Natural killer cell (primary cell): ENCODE data around the gene HAUS7. TPM values are rescaled to one million over a fixed set of nuclear protein-coding genes. Genes with fewer than 3 reads are reported as not detected.

Experiments used
- ATAC-seq, 3 donors: fragments of 150-1000 bp in 2 of 3; fragments of 200-7000 bp in 1 of 3; cut with Tn5 transposase; 1 replicate in 1 of 3; 2 replicates in 2 of 3; pipeline ENCODE4 v1.10.0; 2021; ENCODE audit warnings: mild to moderate bottlenecking in 2 of 3, moderate library complexity in 2 of 3
- DNase-seq, 2 donors: peaks; one replicate each; pipeline versions ENCODE4 v3.0.0 to v3.0.0-alpha.2; 2013 to 2021; ENCODE audit warnings: mixed read lengths in 1 of 2
- H3K27ac ChIP-seq: one replicate; pipeline ENCODE4 v1.5.1; 2013; ENCODE audit warnings: mild to moderate bottlenecking, low read length
- H3K27me3 ChIP-seq: one replicate; pipeline ENCODE4 v1.6.1; 2013; ENCODE audit warnings: low read length; ENCODE audit not compliant: control insufficient read depth, insufficient read depth
- H3K36me3 ChIP-seq: one replicate; pipeline ENCODE4 v1.6.1; 2013; ENCODE audit warnings: low read length; ENCODE audit not compliant: control insufficient read depth, insufficient read depth
- H3K4me1 ChIP-seq: one replicate; pipeline ENCODE4 v1.6.1; 2013; ENCODE audit warnings: low read length; ENCODE audit not compliant: control insufficient read depth, insufficient read depth
- H3K4me3 ChIP-seq: one replicate; pipeline ENCODE4 v1.5.1; 2013; ENCODE audit warnings: low read length
- H3K9me3 ChIP-seq: one replicate; pipeline ENCODE4 v1.6.1; 2013; ENCODE audit warnings: low read length; ENCODE audit not compliant: control insufficient read depth, insufficient read depth
- H3K27ac Mint-ChIP-seq, 2 donors: one replicate each; pipeline ENCODE4 v1.8.0; 2022; ENCODE audit warnings: mild to moderate bottlenecking in 2 of 2, mixed read lengths in 2 of 2, moderate library complexity in 1 of 2
- H3K27me3 Mint-ChIP-seq, 2 donors: one replicate each; pipeline ENCODE4 v1.8.0; 2022; ENCODE audit warnings: low read depth in 2 of 2, mixed read lengths in 2 of 2
- H3K36me3 Mint-ChIP-seq: one replicate; pipeline ENCODE4 v1.8.0; 2022; ENCODE audit warnings: mixed read lengths
- H3K4me1 Mint-ChIP-seq, 2 donors: one replicate each; pipeline ENCODE4 v1.8.0; 2022; ENCODE audit warnings: mixed read lengths in 2 of 2
- H3K4me3 Mint-ChIP-seq: one replicate; pipeline ENCODE4 v1.8.0; 2022; ENCODE audit warnings: mild to moderate bottlenecking, moderate library complexity, mixed read lengths
- H3K9me3 Mint-ChIP-seq, 2 donors: one replicate each; pipeline ENCODE4 v1.8.0; 2022; ENCODE audit warnings: mixed read lengths in 2 of 2
- CTCF ChIP-seq: fragments of 200-600 bp; IDR thresholded peaks from one replicate; pipeline ENCODE4 v1.8.0; 2022; ENCODE audit warnings: antibody characterized with exemption
- WGBS: methylation state at CpG from one replicate; pipeline ENCODE4 v1.1.7; 2013; ENCODE audit warnings: missing lambda C conversion rate; ENCODE audit not compliant: insufficient coverage; 5-methylcytosine and 5-hydroxymethylcytosine counted together
- intact Hi-C: fragments of 100-400 bp; cut with micrococcal nuclease; formaldehyde crosslinking; loops from one replicate; pipeline ENCODE4 v1.14.2; 2022
- total RNA-seq, 4 donors: library from RNA; stranded (reverse); fragments of 120-200 nt in 1 of 4; gene quantifications; one replicate each; pipeline versions ENCODE4 v1.2.3 to v1.2.4, GENCODE V29; 2013 to 2022

Gene HAUS7
- 10 to 100 TPM; 27.4 to 33.1 (median 31.9) TPM for total RNA-seq
- 18.0 TPM for total RNA-seq (2013)

- peak within 1 kb of the TSS; percentile 45 for H3K27ac ChIP-seq
- intact Hi-C loops, result loop anchor here (5.0 kb wide), 1 partner anchor 37 kb away; no protein-coding TSS in a partner anchor
- Mint-ChIP-seq H3K4me3 (peak within 1 kb of the TSS; percentile 86), H3K4me1 (peaks cover 0 to 7% of the 10 kb centered on the region in 2 donors), H3K9me3 (no peaks in the 10 kb centered on the region), H3K27ac (peak within 1 kb of the TSS; percentile 45 to 66), H3K27me3 (no peaks in the 10 kb centered on the region), H3K36me3 (no peaks in the 10 kb centered on the region)
- peak within 1 kb of the TSS; percentile 69 for H3K4me3 ChIP-seq
- H3K4me1 ChIP-seq, result peaks cover 34% of the 10 kb centered on the region
- H3K27me3 ChIP-seq, result no peaks in the 10 kb centered on the region
- H3K9me3 ChIP-seq, result no peaks in the 10 kb centered on the region
- peak; percentile 76 to 93 for DNase-seq
- no peaks in the 10 kb centered on the region for H3K36me3 ChIP-seq
- TF ChIP-seq CTCF, result peak; percentile 43
- ATAC-seq, result peak; percentile 81 to 92 (median 84)
- 10% methylated on average over 50 of the region's 70 CpGs for whole genome bisulfite sequencing
Observed at GRCh38 chrX:153470411-153471363, at the start of gene HAUS7. Gene HAUS7 (minus strand): TSS chrX:153470576. CDS start chrX:153470557, 19 bp downstream.

- Mint-ChIP-seq H3K36me3 (no peaks in the 10 kb centered on the region), H3K4me3 (no peak overlapping the region), H3K4me1 (no peaks in the 10 kb centered on the region), H3K27me3 (peaks cover 0 to 19% of the 10 kb centered on the region in 2 donors), H3K9me3 (no peaks in the 10 kb centered on the region), H3K27ac (no peak overlapping the region)
- ATAC-seq (no peak), DNase-seq (no peak)
- H3K4me3 ChIP-seq, result no peak overlapping the region
- intact Hi-C loops, result no loop called here
- no peak overlapping the region for H3K27ac ChIP-seq
- no peaks in the 10 kb centered on the region for H3K4me1 ChIP-seq
- no peaks in the 10 kb centered on the region for H3K36me3 ChIP-seq
- H3K27me3 ChIP-seq, result peaks cover 2% of the 10 kb centered on the region
- no peaks in the 10 kb centered on the region for H3K9me3 ChIP-seq
- TF ChIP-seq CTCF, result no peak
- WGBS, result 73% methylated on average over 20 of the region's 21 CpGs
Observed at GRCh38 chrX:153519569-153520286, 49.4 kb upstream of the HAUS7 start.

- Histone ChIP-seq H3K4me1 (no peaks in the 10 kb centered on the region), H3K4me3 (no peak overlapping the region), H3K36me3 (no peaks in the 10 kb centered on the region), H3K27ac (no peak overlapping the region), H3K27me3 (peaks cover 2% of the 10 kb centered on the region), H3K9me3 (no peaks in the 10 kb centered on the region)
- Mint-ChIP-seq H3K9me3 (no peaks in the 10 kb centered on the region), H3K27me3 (peaks cover 0 to 19% of the 10 kb centered on the region in 2 donors), H3K4me1 (no peaks in the 10 kb centered on the region), H3K36me3 (no peaks in the 10 kb centered on the region), H3K27ac (no peak overlapping the region), H3K4me3 (no peak overlapping the region)
- no peak for TF ChIP-seq CTCF
- DNase-seq (no peak), ATAC-seq (no peak)
- WGBS, result 6% methylated on average over 70 of the region's 70 CpGs
- intact Hi-C loops, result no loop called here
Observed at GRCh38 chrX:153517946-153518834, 47.8 kb upstream of the HAUS7 start.
